ENCODE measurements around the gene TRDN.

- TF ChIP-seq CTCF (IDR thresholded peaks at IDR 0.05; ENCODE audit: poor library complexity, severe bottlenecking) (no peak), EZH2 (IDR thresholded peaks at IDR 0.05; ENCODE audit: borderline replicate concordance, insufficient read depth, low read length, poor library complexity, severe bottlenecking) (no peak), EP300 (conservative IDR thresholded peaks at IDR 0.05; ENCODE audit: poor library complexity, severe bottlenecking) (no peak), POLR2AphosphoS5 (IDR thresholded peaks at IDR 0.05) (no peak), MXI1 (conservative IDR thresholded peaks at IDR 0.05; ENCODE audit: poor library complexity, severe bottlenecking) (no peak)
Measured at GRCh38 chr6:123604067-123604466, 32.7 kb downstream of the TRDN start.
